ENCODE measurements around the gene GRB7.

- TF ChIP-seq CTCF (IDR thresholded peaks at IDR 0.05; ENCODE audit: poor library complexity) (no peak), EZH2 (IDR thresholded peaks at IDR 0.05; ENCODE audit: borderline replicate concordance) (no peak), EZH2phosphoT487 (IDR thresholded peaks at IDR 0.05; ENCODE audit: low read depth, severe bottlenecking, unreplicated experiment) (no peak)
Measured at GRCh38 chr17:39696731-39697130, 41.0 kb upstream of the GRB7 start.

Data from hepatocyte (in vitro differentiated cells).